Measurements from ENCODE around the gene MAP3K19. TPM values are rescaled to one million over a fixed set of nuclear protein-coding genes. Genes with fewer than 3 reads are reported as not detected.

Gene MAP3K19
- total RNA-seq, 4 donors from 2014 or later = not detected

DNA sequence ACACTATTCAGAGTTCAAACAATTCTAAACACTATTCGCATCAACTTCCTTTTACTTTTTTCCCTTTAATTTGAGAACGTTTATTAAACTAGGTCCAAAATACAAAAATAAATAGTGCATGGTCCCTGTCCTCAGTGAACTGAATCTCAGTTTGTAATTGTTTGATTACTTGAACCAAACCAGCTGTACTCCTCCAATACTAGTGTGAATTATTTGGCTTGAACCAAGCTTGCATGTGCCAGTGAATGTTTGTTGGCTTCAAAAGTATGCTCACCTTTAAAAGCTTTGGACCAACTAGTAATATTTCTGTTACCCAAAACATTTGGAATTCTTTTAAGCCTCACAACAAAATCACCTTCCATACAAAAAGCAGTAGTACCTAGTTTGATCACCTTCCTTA is 113.1 kb downstream of the MAP3K19 start:
- H3K4me1 ChIP-seq = peaks cover 36% of the 10 kb centered on the region
- no peak for DNase-seq (ENCODE audit: low spot score in 2 of 2)
- H3K27me3 ChIP-seq = no peaks in the 10 kb centered on the region
- H3K36me3 ChIP-seq = peaks cover 18% of the 10 kb centered on the region
- TF ChIP-seq EP300 (IDR thresholded peaks at IDR 0.05) (no peak), POLR2A (IDR thresholded peaks at IDR 0.05) (no peak), POLR2AphosphoS5 (IDR thresholded peaks at IDR 0.05) (no peak), CTCF (IDR thresholded peaks at IDR 0.05) (no peak)
- no peak overlapping the region for H3K4me3 ChIP-seq
- H3K9me3 ChIP-seq = no peaks in the 10 kb centered on the region
- WGBS = 57% methylated on average over 2 of the region's 2 CpGs
- H3K27ac ChIP-seq = no peak overlapping the region

DNA sequence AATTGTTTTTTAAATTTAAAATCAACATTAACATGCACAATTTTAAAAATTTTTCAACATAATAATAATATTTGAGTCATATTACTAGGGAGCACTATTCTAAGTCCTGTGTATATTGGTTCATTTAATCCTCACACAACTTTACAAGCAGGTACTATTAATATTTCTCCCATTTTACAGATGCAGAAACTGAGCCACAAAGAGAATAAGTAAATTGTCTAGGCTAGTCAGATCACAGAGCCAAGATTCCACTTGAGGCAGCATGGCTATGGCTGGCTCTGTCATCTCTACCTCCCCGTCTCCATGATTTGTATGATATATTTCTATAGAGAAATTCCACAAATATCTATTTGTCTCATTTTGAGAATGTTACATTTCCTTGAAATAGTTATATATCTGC is 113.5 kb downstream of the MAP3K19 start:
- Histone ChIP-seq H3K27me3 (no peaks in the 10 kb centered on the region), H3K4me3 (no peak overlapping the region), H3K36me3 (peaks cover 15% of the 10 kb centered on the region), H3K9me3 (no peaks in the 10 kb centered on the region), H3K27ac (no peak overlapping the region), H3K4me1 (peaks cover 36% of the 10 kb centered on the region)
- TF ChIP-seq EP300 (IDR thresholded peaks at IDR 0.05) = no peak
- no peak for TF ChIP-seq CTCF (IDR thresholded peaks at IDR 0.05)
- TF ChIP-seq POLR2A (IDR thresholded peaks at IDR 0.05) = no peak
- TF ChIP-seq POLR2AphosphoS5 (IDR thresholded peaks at IDR 0.05) = no peak
- DNase-seq (ENCODE audit: low spot score in 2 of 2) = no peak
- WGBS = 95% methylated on average over 1 of the region's 1 CpG

DNA sequence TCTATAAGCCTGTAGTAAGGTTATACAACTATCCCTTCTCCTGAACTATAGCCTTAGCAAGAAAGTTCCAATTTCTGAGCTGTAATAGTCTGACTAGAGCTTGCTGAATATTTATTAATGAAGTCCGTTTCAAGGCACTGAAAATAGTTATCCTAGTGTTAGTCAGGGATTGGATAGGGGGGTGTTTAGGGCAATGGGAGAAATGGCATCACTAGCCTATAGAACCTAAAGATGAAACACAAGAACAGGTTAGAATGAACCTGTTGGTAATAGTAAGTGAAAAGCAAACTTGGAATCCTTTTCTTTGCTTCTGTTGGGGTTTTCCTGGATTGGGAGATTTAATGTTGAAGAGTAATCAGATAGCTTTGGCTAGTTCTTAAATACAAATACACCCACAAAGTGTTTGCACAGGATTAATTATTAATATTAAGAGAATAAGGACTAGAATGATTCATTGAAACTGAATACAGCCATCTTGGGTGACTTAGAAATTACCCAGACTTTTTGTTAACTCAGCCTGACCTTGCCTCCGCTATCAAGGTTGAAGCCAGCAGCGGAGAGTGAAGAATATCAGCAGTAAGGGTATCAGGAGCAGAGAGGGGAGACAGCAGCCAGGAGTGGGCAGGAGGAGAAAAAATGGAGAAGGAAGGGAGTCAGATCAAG is 114.3 kb downstream of the MAP3K19 start:
- Histone ChIP-seq H3K4me1 (peaks cover 36% of the 10 kb centered on the region), H3K4me3 (no peak overlapping the region), H3K27ac (no peak overlapping the region), H3K27me3 (no peaks in the 10 kb centered on the region), H3K36me3 (peaks cover 15% of the 10 kb centered on the region), H3K9me3 (no peaks in the 10 kb centered on the region)
- DNase-seq (ENCODE audit: low spot score in 2 of 2) = no peak
- WGBS = 97% methylated on average over 3 of the region's 3 CpGs
- TF ChIP-seq POLR2AphosphoS5 (IDR thresholded peaks at IDR 0.05) (no peak), POLR2A (IDR thresholded peaks at IDR 0.05) (no peak), CTCF (IDR thresholded peaks at IDR 0.05) (no peak), EP300 (IDR thresholded peaks at IDR 0.05) (no peak)

GRCh38 chr2:134927195-134927594 is 120.1 kb downstream of the MAP3K19 start:
- DNase-seq (ENCODE audit: low spot score in 2 of 2) = no peak
- TF ChIP-seq POLR2A (IDR thresholded peaks at IDR 0.05) = no peak
- TF ChIP-seq POLR2AphosphoS5 (IDR thresholded peaks at IDR 0.05) = no peak
- TF ChIP-seq CTCF (IDR thresholded peaks at IDR 0.05) = no peak
- no peak for TF ChIP-seq EP300 (IDR thresholded peaks at IDR 0.05)
- Histone ChIP-seq H3K4me3 (no peak overlapping the region), H3K36me3 (peaks cover 4% of the 10 kb centered on the region), H3K9me3 (no peaks in the 10 kb centered on the region), H3K27ac (no peak overlapping the region), H3K4me1 (peaks cover 41% of the 10 kb centered on the region), H3K27me3 (no peaks in the 10 kb centered on the region)
- 63% methylated on average over 3 of the region's 3 CpGs for WGBS

DNA sequence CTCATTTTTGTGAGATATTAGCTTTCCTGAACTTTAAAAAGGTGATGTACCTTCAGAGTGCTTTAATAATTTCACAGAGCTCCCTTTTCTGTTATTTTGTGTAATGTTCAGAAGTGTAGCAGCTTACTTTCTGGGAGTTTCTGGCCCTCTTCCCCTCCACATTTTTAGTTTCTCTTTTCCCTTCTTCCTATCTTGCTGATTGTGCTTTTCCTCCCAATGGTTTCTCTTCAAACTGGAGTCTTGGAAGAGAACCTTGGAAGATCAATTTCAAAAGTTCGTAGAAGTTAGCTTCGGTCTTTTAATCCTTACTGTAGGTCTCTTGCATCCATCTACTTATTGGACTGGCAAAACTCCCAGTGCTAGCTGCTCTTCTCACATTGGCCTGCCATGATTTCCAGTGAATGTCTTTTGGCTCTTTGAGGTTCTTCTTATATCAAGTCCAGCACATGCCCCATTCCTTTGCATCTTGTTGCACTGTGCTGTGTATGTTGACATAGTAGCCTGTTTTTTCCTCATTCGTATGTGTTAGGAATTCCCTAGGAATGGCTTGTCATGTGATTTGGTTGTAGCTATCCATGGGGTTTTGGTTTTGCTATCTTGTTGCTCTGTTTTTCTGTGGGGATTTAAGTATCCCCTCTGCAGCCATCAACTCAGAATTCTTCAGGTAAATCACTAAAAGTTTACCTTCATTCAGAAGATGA is 120.9 kb downstream of the MAP3K19 start:
- no peak for DNase-seq (ENCODE audit: low spot score in 2 of 2)
- Histone ChIP-seq H3K4me3 (no peak overlapping the region), H3K4me1 (peaks cover 48% of the 10 kb centered on the region), H3K9me3 (no peaks in the 10 kb centered on the region), H3K27ac (no peak overlapping the region), H3K36me3 (peaks cover 4% of the 10 kb centered on the region), H3K27me3 (no peaks in the 10 kb centered on the region)
- 83% methylated on average over 3 of the region's 3 CpGs for WGBS
- no peak for TF ChIP-seq CTCF (IDR thresholded peaks at IDR 0.05)
- TF ChIP-seq POLR2A (IDR thresholded peaks at IDR 0.05) = no peak
- no peak for TF ChIP-seq EP300 (IDR thresholded peaks at IDR 0.05)
- no peak for TF ChIP-seq POLR2AphosphoS5 (IDR thresholded peaks at IDR 0.05)
